ENCODE results near the gene GLIS1.

Gene GLIS1

GRCh38 chr1:53550201-53550741, 188.7 kb downstream of the GLIS1 start:
- DNase-seq = peak; percentile 50
- Histone ChIP-seq H3K4me3 (ENCODE audit: low read depth, low read length) (no peak overlapping the region), H3K36me3 (replicated peaks) (no peaks in the 10 kb centered on the region), H3K27me3 (replicated peaks) (no peaks in the 10 kb centered on the region), H3K27ac (no peak overlapping the region)
- TF ChIP-seq, protein P1, sequence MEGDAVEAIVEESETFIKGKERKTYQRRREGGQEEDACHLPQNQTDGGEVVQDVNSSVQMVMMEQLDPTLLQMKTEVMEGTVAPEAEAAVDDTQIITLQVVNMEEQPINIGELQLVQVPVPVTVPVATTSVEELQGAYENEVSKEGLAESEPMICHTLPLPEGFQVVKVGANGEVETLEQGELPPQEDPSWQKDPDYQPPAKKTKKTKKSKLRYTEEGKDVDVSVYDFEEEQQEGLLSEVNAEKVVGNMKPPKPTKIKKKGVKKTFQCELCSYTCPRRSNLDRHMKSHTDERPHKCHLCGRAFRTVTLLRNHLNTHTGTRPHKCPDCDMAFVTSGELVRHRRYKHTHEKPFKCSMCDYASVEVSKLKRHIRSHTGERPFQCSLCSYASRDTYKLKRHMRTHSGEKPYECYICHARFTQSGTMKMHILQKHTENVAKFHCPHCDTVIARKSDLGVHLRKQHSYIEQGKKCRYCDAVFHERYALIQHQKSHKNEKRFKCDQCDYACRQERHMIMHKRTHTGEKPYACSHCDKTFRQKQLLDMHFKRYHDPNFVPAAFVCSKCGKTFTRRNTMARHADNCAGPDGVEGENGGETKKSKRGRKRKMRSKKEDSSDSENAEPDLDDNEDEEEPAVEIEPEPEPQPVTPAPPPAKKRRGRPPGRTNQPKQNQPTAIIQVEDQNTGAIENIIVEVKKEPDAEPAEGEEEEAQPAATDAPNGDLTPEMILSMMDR (IDR thresholded peaks at IDR 0.05; ENCODE audit: low read depth, low read length, missing control alignments) = no peak
- in situ Hi-C loops (cut with HindIII; ENCODE audit: low pct_ligation_motif_present, low sequenced_read_pairs) = no loop called here

DNA sequence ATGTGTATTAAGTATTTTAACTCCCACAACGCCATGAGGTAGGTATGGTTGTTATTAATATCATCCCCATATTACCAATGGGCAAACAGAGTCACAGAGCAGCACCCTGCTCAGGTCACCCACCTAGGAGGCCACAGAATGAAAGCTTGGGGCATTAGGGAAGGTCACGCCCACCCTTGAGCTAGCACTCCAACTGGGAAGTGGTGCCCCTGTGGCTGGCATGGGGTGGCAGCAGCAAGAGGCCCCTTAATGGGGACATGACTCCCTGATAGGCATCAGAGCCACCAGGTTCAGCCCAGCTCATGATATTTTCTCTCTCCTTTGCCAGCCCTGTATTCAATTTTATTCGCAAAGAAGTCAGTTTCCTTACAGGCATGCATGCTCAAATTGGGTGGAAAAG, 189.2 kb downstream of the GLIS1 start:
- no peak for DNase-seq
- H3K36me3 ChIP-seq (replicated peaks) = no peaks in the 10 kb centered on the region
- no peak overlapping the region for H3K27ac ChIP-seq
- H3K27me3 ChIP-seq (replicated peaks) = no peaks in the 10 kb centered on the region
- TF ChIP-seq, protein P1 (IDR thresholded peaks at IDR 0.05; ENCODE audit: low read depth, low read length, missing control alignments) = no peak
- in situ Hi-C loops (cut with HindIII; ENCODE audit: low pct_ligation_motif_present, low sequenced_read_pairs) = no loop called here
- no peak overlapping the region for H3K4me3 ChIP-seq (ENCODE audit: low read depth, low read length)

GRCh38 chr1:53549287-53549686, 189.7 kb downstream of the GLIS1 start:
- H3K27ac ChIP-seq = no peak overlapping the region
- no peak for DNase-seq
- H3K27me3 ChIP-seq (replicated peaks) = no peaks in the 10 kb centered on the region
- TF ChIP-seq, protein P1 (IDR thresholded peaks at IDR 0.05; ENCODE audit: low read depth, low read length, missing control alignments) = no peak
- in situ Hi-C loops (cut with HindIII; ENCODE audit: low pct_ligation_motif_present, low sequenced_read_pairs) = no loop called here
- H3K36me3 ChIP-seq (replicated peaks) = no peaks in the 10 kb centered on the region
- no peak overlapping the region for H3K4me3 ChIP-seq (ENCODE audit: low read depth, low read length)

DNA sequence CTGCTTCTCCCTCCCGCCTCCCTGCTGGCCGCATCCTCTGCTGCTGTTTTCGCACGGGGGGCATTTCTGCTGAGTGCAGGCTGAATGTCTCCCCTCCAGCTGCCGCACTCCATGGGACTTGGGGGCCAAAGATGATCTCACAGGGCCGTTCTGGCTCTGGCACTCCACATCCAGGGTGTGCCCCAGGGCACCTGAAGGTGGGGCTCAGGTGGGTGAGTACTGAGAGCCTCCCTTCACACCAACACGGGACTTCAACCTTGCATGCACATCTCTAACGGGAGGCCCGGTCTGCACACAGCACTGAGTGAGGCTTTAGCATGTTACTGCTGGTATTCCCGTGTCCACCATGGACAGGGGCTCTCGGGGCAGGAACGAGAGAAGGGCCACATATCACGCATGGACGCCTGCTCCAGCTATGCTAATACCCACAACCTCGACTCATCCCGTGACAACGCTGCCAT, 190.9 kb downstream of the GLIS1 start:
- H3K36me3 ChIP-seq (replicated peaks) = no peaks in the 10 kb centered on the region
- in situ Hi-C loops (cut with HindIII; ENCODE audit: low pct_ligation_motif_present, low sequenced_read_pairs) = no loop called here
- H3K27ac ChIP-seq = no peak overlapping the region
- no peak overlapping the region for H3K4me3 ChIP-seq (ENCODE audit: low read depth, low read length)
- DNase-seq = no peak
- no peaks in the 10 kb centered on the region for H3K27me3 ChIP-seq (replicated peaks)
- TF ChIP-seq, protein P1 (IDR thresholded peaks at IDR 0.05; ENCODE audit: low read depth, low read length, missing control alignments) = no peak

DNA sequence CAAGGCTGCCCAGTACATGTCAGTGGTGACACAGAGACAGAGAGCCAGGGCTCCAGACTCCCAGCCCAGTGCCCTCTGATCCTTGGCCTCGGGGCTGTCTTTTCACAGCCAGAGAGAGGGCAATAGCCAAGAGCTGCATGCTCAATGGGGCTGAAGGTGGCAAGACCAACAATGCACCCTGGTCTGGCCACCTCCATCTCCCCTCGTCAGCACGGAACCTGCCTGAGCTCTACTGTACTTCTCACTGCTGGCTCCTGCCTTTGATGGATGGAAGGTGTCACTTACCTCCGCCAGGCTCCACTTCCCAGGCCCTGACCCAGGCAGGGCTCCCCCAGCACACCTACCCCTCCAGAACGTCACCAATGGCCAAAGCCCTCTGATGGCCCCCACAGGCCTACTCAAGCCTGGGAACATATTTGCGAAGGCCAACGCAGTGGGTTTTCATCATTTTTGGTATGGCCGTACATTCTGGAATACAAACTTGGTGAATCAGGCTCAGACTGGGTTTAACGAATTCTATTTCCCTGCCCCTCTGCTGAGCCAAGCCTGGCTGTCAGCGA, 191.7 kb downstream of the GLIS1 start:
- no peak for DNase-seq
- Histone ChIP-seq H3K36me3 (replicated peaks) (no peaks in the 10 kb centered on the region), H3K27ac (no peak overlapping the region), H3K4me3 (ENCODE audit: low read depth, low read length) (no peak overlapping the region), H3K27me3 (replicated peaks) (no peaks in the 10 kb centered on the region)
- TF ChIP-seq, protein P1 (IDR thresholded peaks at IDR 0.05; ENCODE audit: low read depth, low read length, missing control alignments) = no peak
- in situ Hi-C loops (cut with HindIII; ENCODE audit: low pct_ligation_motif_present, low sequenced_read_pairs) = no loop called here
